Gastrocnemius medialis (tissue), 4 donors: ENCODE measurements around the gene SLC25A11.

Experiments used
- CTCF ChIP-seq, 5 experiments: fragments of 450-650 bp in 3 of 5; fragments of 200-600 bp in 2 of 5; sonication (generic) in 2 of 5; IDR thresholded peaks in 4 of 5; conservative IDR thresholded peaks in 1 of 5; 1 replicate in 4 of 5; 2 replicates in 1 of 5; pipeline ENCODE4 v1.5.1; 2016 to 2019; ENCODE audit warnings: antibody characterized with exemption in 5 of 5, mild to moderate bottlenecking in 3 of 5, moderate library complexity in 3 of 5
- POLR2A ChIP-seq, 2 donors: fragments of 450-650 bp; IDR thresholded peaks; one replicate each; pipeline ENCODE4 v1.6.1; 2017; ENCODE audit warnings: antibody characterized with exemption in 2 of 2, mild to moderate bottlenecking in 2 of 2, moderate library complexity in 2 of 2

- TF ChIP-seq CTCF (IDR thresholded peaks at IDR 0.05 in 4 of 5, conservative IDR thresholded peaks at IDR 0.05 in 1 of 5) (no peak), POLR2A (IDR thresholded peaks at IDR 0.05) (no peak)
Observed at GRCh38 chr17:4895121-4895520, 44.7 kb downstream of the SLC25A11 start.
